H9 (cell line): ENCODE data around the gene NHSL2. TPM values are rescaled to one million over a fixed set of nuclear protein-coding genes. Genes with fewer than 3 reads are reported as not detected.

Source experiments
- DNase-seq: peaks from one replicate; pipeline ENCODE4 v3.0.0-alpha.2; 2017
- H2AFZ ChIP-seq: one replicate; pipeline ENCODE4 v1.6.1; 2013; ENCODE audit warnings: mild to moderate bottlenecking, low read length, control low read depth, moderate library complexity
- H2AK5ac ChIP-seq: 2 replicates; pipeline ENCODE4 v1.6.1; 2013; ENCODE audit warnings: low read length, control low read depth, mixed read lengths; ENCODE audit not compliant: insufficient read length
- H2BK120ac ChIP-seq: one replicate; pipeline ENCODE4 v1.6.1; 2013; ENCODE audit warnings: low read depth, mild to moderate bottlenecking, low read length, control low read depth, inconsistent platforms; ENCODE audit not compliant: poor library complexity, severe bottlenecking
- H2BK12ac ChIP-seq: 2 replicates; pipeline ENCODE4 v1.6.1; 2013; ENCODE audit warnings: low read length, control low read depth, mixed read lengths, low read depth; ENCODE audit not compliant: insufficient read length
- H2BK15ac ChIP-seq: 2 replicates; pipeline ENCODE4 v1.6.1; 2013; ENCODE audit warnings: low read depth, low read length, control low read depth
- H2BK20ac ChIP-seq: one replicate; pipeline ENCODE4 v1.6.1; 2013; ENCODE audit warnings: low read depth, mild to moderate bottlenecking, low read length, control low read depth, inconsistent platforms; ENCODE audit not compliant: poor library complexity, severe bottlenecking
- H2BK5ac ChIP-seq: 2 replicates; pipeline ENCODE4 v1.6.1; 2013; ENCODE audit warnings: low read length, control low read depth, mixed read lengths; ENCODE audit not compliant: insufficient read length
- H3K14ac ChIP-seq: 2 replicates; pipeline ENCODE4 v1.6.1; 2013; ENCODE audit warnings: low read length, control low read depth; ENCODE audit not compliant: insufficient read depth
- H3K18ac ChIP-seq: 2 replicates; pipeline ENCODE4 v1.6.1; 2013; ENCODE audit warnings: low read depth, mild to moderate bottlenecking, mixed read lengths, low read length, control low read depth; ENCODE audit not compliant: insufficient read length
- H3K23ac ChIP-seq: 2 replicates; pipeline ENCODE4 v1.6.1; 2013; ENCODE audit warnings: low read length, control low read depth, mixed read lengths, low read depth; ENCODE audit not compliant: insufficient read length
- H3K23me2 ChIP-seq: 2 replicates; pipeline ENCODE4 v1.6.1; 2013; ENCODE audit warnings: low read depth, mild to moderate bottlenecking, mixed read lengths, low read length, control low read depth; ENCODE audit not compliant: insufficient read length, poor library complexity, severe bottlenecking
- H3K27ac ChIP-seq: 2 replicates; pipeline ENCODE4 v1.5.1; 2013; ENCODE audit warnings: low read length, control low read depth, mixed read lengths, low read depth; ENCODE audit not compliant: insufficient read length
- H3K27me3 ChIP-seq: 2 replicates; pipeline ENCODE4 v1.6.1; 2013; ENCODE audit warnings: low read length, control low read depth, inconsistent platforms; ENCODE audit not compliant: insufficient read depth
- H3K4ac ChIP-seq: 2 replicates; pipeline ENCODE4 v1.6.1; 2013; ENCODE audit warnings: low read depth, mild to moderate bottlenecking, control low read depth, inconsistent platforms, low read length, moderate library complexity
- H3K4me1 ChIP-seq: 2 replicates; pipeline ENCODE4 v1.6.1; 2013; ENCODE audit warnings: low read length, control low read depth, inconsistent platforms; ENCODE audit not compliant: insufficient read depth
- H3K4me2 ChIP-seq: 2 replicates; pipeline ENCODE4 v1.6.1; 2013; ENCODE audit warnings: low read length, control low read depth, mixed read lengths; ENCODE audit not compliant: insufficient read length, insufficient read depth
- H3K56ac ChIP-seq: 2 replicates; pipeline ENCODE4 v1.6.1; 2013; ENCODE audit warnings: low read depth, mild to moderate bottlenecking, mixed read lengths, low read length, control low read depth; ENCODE audit not compliant: insufficient read length
- H3K79me1 ChIP-seq: 2 replicates; pipeline ENCODE4 v1.6.1; 2013; ENCODE audit warnings: low read depth, mild to moderate bottlenecking, moderate library complexity, low read length, control low read depth, inconsistent platforms; ENCODE audit not compliant: insufficient read depth, poor library complexity, severe bottlenecking
- H3K79me2 ChIP-seq: 2 replicates; pipeline ENCODE4 v1.6.1; 2013; ENCODE audit warnings: low read length, control low read depth, inconsistent platforms; ENCODE audit not compliant: insufficient read depth
- H3K9ac ChIP-seq: 2 replicates; pipeline ENCODE4 v1.6.1; 2013; ENCODE audit warnings: low read length, control low read depth, mixed read lengths; ENCODE audit not compliant: insufficient read length; ENCODE audit errors: extremely low read depth
- H3K9me3 ChIP-seq: one replicate; pipeline ENCODE4 v1.6.1; 2013; ENCODE audit warnings: low read depth, low read length, inconsistent platforms; ENCODE audit not compliant: control insufficient read depth
- H3T11ph ChIP-seq: one replicate; pipeline ENCODE4 v1.6.1; 2013; ENCODE audit warnings: mild to moderate bottlenecking, low read length, control low read depth, inconsistent platforms
- H4K20me1 ChIP-seq: one replicate; pipeline ENCODE4 v1.6.1; 2013; ENCODE audit not compliant: control insufficient read depth, insufficient read length, insufficient read depth
- H4K5ac ChIP-seq: 2 replicates; pipeline ENCODE4 v1.6.1; 2013; ENCODE audit warnings: low read depth, mild to moderate bottlenecking, mixed read lengths, low read length, control low read depth; ENCODE audit not compliant: insufficient read length
- H4K8ac ChIP-seq: replicated peaks from 2 replicates; pipeline ENCODE4 v1.6.1; 2013; ENCODE audit warnings: low read length, control low read depth, mixed read lengths, low read depth; ENCODE audit not compliant: insufficient read length
- H4K91ac ChIP-seq: 2 replicates; pipeline ENCODE4 v1.6.1; 2013; ENCODE audit warnings: low read depth, mild to moderate bottlenecking, moderate library complexity, mixed read lengths, low read length, control low read depth; ENCODE audit not compliant: insufficient read length
- H3K27ac Mint-ChIP-seq, 3 experiments: 2 replicates in 2 of 3; 3 replicates in 1 of 3; pipeline ENCODE4 v1.8.0; 2020 to 2021; ENCODE audit warnings: mixed read lengths in 3 of 3, mild to moderate bottlenecking in 1 of 3, moderate library complexity in 1 of 3
- H3K27me3 Mint-ChIP-seq: 2 replicates; pipeline ENCODE4 v1.8.0; 2021; ENCODE audit warnings: low read depth, mild to moderate bottlenecking, moderate library complexity, mixed read lengths
- H3K36me3 Mint-ChIP-seq, 3 experiments: 2 replicates in 2 of 3; 3 replicates in 1 of 3; pipeline ENCODE4 v1.8.0; 2020 to 2021; ENCODE audit warnings: low read depth in 3 of 3, mixed read lengths in 3 of 3; ENCODE audit not compliant: insufficient read depth in 1 of 3
- H3K4me1 Mint-ChIP-seq, 2 experiments: 2 replicates each; pipeline ENCODE4 v1.8.0; 2020; ENCODE audit warnings: mixed read lengths in 2 of 2
- H3K4me3 Mint-ChIP-seq, 2 experiments: 2 replicates in 1 of 2; 3 replicates in 1 of 2; pipeline ENCODE4 v1.8.0; 2020 to 2021; ENCODE audit warnings: mild to moderate bottlenecking in 2 of 2, mixed read lengths in 2 of 2, moderate library complexity in 1 of 2
- H3K9me3 Mint-ChIP-seq, 2 experiments: 2 replicates in 1 of 2; 3 replicates in 1 of 2; pipeline ENCODE4 v1.8.0; 2020; ENCODE audit warnings: mild to moderate bottlenecking in 2 of 2, mixed read lengths in 2 of 2, moderate library complexity in 1 of 2
- WGBS: extraction: QIAGEN DNeasy Blood & Tissue Kit; methylation state at CpG from one replicate; pipeline ENCODE4 v1.1.7; 2013; ENCODE audit warnings: missing lambda C conversion rate, low lambda C conversion rate, mixed read lengths; ENCODE audit not compliant: insufficient read length; ENCODE audit errors: extremely low coverage; 5-methylcytosine and 5-hydroxymethylcytosine counted together
- total RNA-seq: library from RNA; stranded (reverse); gene quantifications from 2 replicates; pipeline ENCODE4 v1.2.1, GENCODE V29; 2021
- TF ChIP-seq, protein P1 (sequence below): fragments of 200-600 bp; sonication (generic); conservative IDR thresholded peaks from 3 replicates; pipeline ENCODE4 v1.8.0; 2021; ENCODE audit warnings: antibody characterized with exemption, mild to moderate bottlenecking

The NHSL2 gene
- total RNA-seq, 1 experiment from 2014 or later: 6.4 TPM

DNA sequence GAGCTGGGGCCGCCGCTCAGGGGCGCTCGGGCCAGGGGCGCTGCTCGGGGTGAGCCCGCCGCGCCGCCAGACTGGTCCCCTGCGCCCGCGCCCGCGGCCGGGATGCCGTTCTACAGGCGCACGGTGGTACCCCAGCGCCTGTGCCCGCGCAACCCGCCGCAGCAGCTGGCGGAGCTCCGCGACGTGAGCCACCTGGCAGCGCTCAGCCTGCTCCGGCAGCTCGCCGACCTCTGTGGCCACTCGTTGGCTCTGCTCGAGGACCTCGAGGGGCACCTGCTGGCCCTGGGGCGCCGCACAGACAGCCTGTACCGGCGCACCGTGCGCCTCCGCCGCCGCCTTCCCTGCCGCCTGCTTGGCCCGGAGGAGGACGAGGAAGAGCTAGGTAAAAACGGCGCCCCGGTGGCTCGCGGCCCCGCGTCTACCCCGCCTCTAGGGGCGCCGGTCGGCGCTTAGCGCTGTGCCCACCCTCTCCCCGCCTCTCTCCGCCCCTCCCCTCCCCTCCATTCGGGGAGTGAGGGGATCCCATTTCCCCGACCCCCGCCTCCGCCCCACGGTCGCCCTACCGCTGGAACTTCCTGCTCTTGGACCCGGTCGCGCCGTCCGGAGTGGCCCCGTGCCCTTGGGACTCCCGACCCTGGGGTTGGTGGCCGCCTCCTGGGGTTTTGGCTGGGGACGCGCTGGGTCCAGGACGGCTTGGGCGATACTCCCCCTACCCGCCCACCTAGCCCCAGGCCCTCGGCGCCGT lies 513 bp downstream of the NHSL2 start:
- peak overlapping the region; percentile 79 for H3K14ac ChIP-seq
- H2BK20ac ChIP-seq: no peak overlapping the region
- H2BK12ac ChIP-seq: no peak overlapping the region
- H3K27ac ChIP-seq: no peak overlapping the region
- H3K4me1 Mint-ChIP-seq: peaks cover 15 to 29% of the 10 kb centered on the region in 2 experiments
- H3K18ac ChIP-seq: peak overlapping the region; percentile 68
- peak overlapping the region; percentile 73 to 85 for H3K4me3 Mint-ChIP-seq
- H3K23me2 ChIP-seq: peaks cover 6% of the 10 kb centered on the region
- no peak overlapping the region for H3K56ac ChIP-seq
- H3K9me3 ChIP-seq: peaks cover 39% of the 10 kb centered on the region
- no peak overlapping the region for H2AK5ac ChIP-seq
- WGBS: no CpG with 5 or more reads among the region's 85 CpGs
- peaks cover under 1% of the 10 kb centered on the region for H3K4me1 ChIP-seq
- H3K4ac ChIP-seq: no peak overlapping the region
- H2BK15ac ChIP-seq: no peak overlapping the region
- H2AFZ ChIP-seq: no peak overlapping the region
- peaks cover 68 to 72% of the 10 kb centered on the region in 2 experiments for H3K9me3 Mint-ChIP-seq
- H3T11ph ChIP-seq: no peak overlapping the region
- DNase-seq: peak; percentile 64
- peaks cover 3 to 13% (median 11%) of the 10 kb centered on the region in 3 experiments for H3K36me3 Mint-ChIP-seq
- H3K9ac ChIP-seq: peak overlapping the region; percentile 33
- no peak overlapping the region for H3K23ac ChIP-seq
- no peak overlapping the region for H3K27ac Mint-ChIP-seq
- H3K27me3 ChIP-seq: no peaks in the 10 kb centered on the region
- peaks cover 2% of the 10 kb centered on the region for H3K79me1 ChIP-seq
- H3K4me2 ChIP-seq: peak overlapping the region; percentile 86
- H3K79me2 ChIP-seq: peaks cover 6% of the 10 kb centered on the region; the same call in 1 of the 2 replicates
- no peak overlapping the region for H2BK5ac ChIP-seq
- TF ChIP-seq, protein P1, sequence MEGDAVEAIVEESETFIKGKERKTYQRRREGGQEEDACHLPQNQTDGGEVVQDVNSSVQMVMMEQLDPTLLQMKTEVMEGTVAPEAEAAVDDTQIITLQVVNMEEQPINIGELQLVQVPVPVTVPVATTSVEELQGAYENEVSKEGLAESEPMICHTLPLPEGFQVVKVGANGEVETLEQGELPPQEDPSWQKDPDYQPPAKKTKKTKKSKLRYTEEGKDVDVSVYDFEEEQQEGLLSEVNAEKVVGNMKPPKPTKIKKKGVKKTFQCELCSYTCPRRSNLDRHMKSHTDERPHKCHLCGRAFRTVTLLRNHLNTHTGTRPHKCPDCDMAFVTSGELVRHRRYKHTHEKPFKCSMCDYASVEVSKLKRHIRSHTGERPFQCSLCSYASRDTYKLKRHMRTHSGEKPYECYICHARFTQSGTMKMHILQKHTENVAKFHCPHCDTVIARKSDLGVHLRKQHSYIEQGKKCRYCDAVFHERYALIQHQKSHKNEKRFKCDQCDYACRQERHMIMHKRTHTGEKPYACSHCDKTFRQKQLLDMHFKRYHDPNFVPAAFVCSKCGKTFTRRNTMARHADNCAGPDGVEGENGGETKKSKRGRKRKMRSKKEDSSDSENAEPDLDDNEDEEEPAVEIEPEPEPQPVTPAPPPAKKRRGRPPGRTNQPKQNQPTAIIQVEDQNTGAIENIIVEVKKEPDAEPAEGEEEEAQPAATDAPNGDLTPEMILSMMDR: peak; percentile 69
- H4K20me1 ChIP-seq: no peaks in the 10 kb centered on the region
- H3K27me3 Mint-ChIP-seq: peaks cover 16% of the 10 kb centered on the region
- H2BK120ac ChIP-seq: no peak overlapping the region
- H4K91ac ChIP-seq: no peak overlapping the region
- no peak overlapping the region for H4K5ac ChIP-seq
- no peak overlapping the region for H4K8ac ChIP-seq
